SU-DHL-6 (cell line): ENCODE measurements around the gene MED23.

Source experiments
- H2AFZ ChIP-seq: fragments of 200-600 bp; sonication (generic); 2 replicates; pipeline ENCODE4 v1.6.1; 2014; ENCODE audit warnings: low read depth, mild to moderate bottlenecking, moderate library complexity, mixed read lengths, antibody characterized with exemption, low read length; ENCODE audit not compliant: severe bottlenecking
- H3F3A ChIP-seq: fragments of 200-600 bp; shearing (Covaris generic); 2 replicates; pipeline ENCODE4 v1.6.0; 2016; ENCODE audit warnings: antibody characterized with exemption, mild to moderate bottlenecking; ENCODE audit not compliant: insufficient read depth
- H3K27ac ChIP-seq: fragments of 200-600 bp; sonication (generic); 2 replicates; pipeline ENCODE4 v1.5.1; 2016; ENCODE audit warnings: low read depth, mild to moderate bottlenecking, low read length, moderate library complexity, mixed read lengths
- H3K27me3 ChIP-seq: fragments of 200-600 bp; sonication (generic), shearing (Covaris generic); 2 replicates; pipeline ENCODE4 v1.6.0; 2014; ENCODE audit warnings: mild to moderate bottlenecking, low read length
- H3K36me3 ChIP-seq: fragments of 200-600 bp; sonication (generic); 2 replicates; pipeline ENCODE4 v1.6.1; 2014; ENCODE audit warnings: mild to moderate bottlenecking, low read length, mixed read lengths
- H3K4me2 ChIP-seq: fragments of 300-600, 200-600 bp; shearing (Covaris generic), sonication (generic); 2 replicates; pipeline ENCODE4 v1.6.0; 2014; ENCODE audit warnings: low read length, low read depth, mild to moderate bottlenecking; ENCODE audit not compliant: poor library complexity, severe bottlenecking
- H3K4me3 ChIP-seq: fragments of 200-600 bp; sonication (generic); 2 replicates; pipeline ENCODE4 v1.5.1; 2014; ENCODE audit warnings: antibody characterized with exemption, low read length, mild to moderate bottlenecking, mixed read lengths; ENCODE audit not compliant: insufficient read depth, poor library complexity, severe bottlenecking
- H3K79me2 ChIP-seq: fragments of 200-600 bp; sonication (generic); 2 replicates; pipeline ENCODE4 v1.6.1; 2014; ENCODE audit warnings: mild to moderate bottlenecking, low read length, moderate library complexity; ENCODE audit not compliant: insufficient read depth
- H3K9ac ChIP-seq: fragments of 200-600 bp; sonication (generic); 2 replicates; pipeline ENCODE4 v1.7.0; 2014; ENCODE audit warnings: mild to moderate bottlenecking, low read length
- H3K9me2 ChIP-seq: fragments of 200-600 bp; sonication (generic); replicated peaks from 2 replicates; pipeline ENCODE4 v1.6.1; 2014; ENCODE audit warnings: low read length; ENCODE audit not compliant: insufficient read depth
- H3K9me3 ChIP-seq: fragments of 200-600 bp; sonication (generic); 2 replicates; pipeline ENCODE4 v1.6.1; 2014; ENCODE audit warnings: low read length, mixed read lengths; ENCODE audit not compliant: insufficient read depth
- H4K20me1 ChIP-seq: fragments of 200-600 bp; sonication (generic); 2 replicates; pipeline ENCODE4 v1.6.1; 2014; ENCODE audit warnings: low read depth, mild to moderate bottlenecking, antibody characterized with exemption, low read length, moderate library complexity, mixed read lengths
- CTCF ChIP-seq: fragments of 200-600 bp; sonication (generic); IDR thresholded peaks from one replicate; pipeline ENCODE4 v1.5.1; 2017; ENCODE audit warnings: antibody characterized with exemption, mild to moderate bottlenecking, low read length, moderate library complexity; ENCODE audit not compliant: insufficient read depth, poor library complexity, severe bottlenecking
- EZH2phosphoT487 ChIP-seq: fragments of 200-600 bp; sonication (generic), shearing (Covaris generic); conservative IDR thresholded peaks from 2 replicates; pipeline ENCODE4 v1.6.1; 2018; ENCODE audit warnings: mild to moderate bottlenecking, antibody characterized with exemption, low read length, moderate library complexity, mixed read lengths

Gene MED23

GRCh38 chr6:131586543-131586942 lies 41.5 kb downstream of the MED23 start:
- Histone ChIP-seq H3K4me3 (no peak overlapping the region), H3K9ac (no peak overlapping the region), H3K79me2 (no peaks in the 10 kb centered on the region), H2AFZ (no peak overlapping the region), H3K9me3 (no peaks in the 10 kb centered on the region), H3F3A (peaks cover 6% of the 10 kb centered on the region; the same call in 1 of the 2 replicates), H3K9me2 (no peaks in the 10 kb centered on the region), H3K36me3 (peaks cover 47% of the 10 kb centered on the region), H3K4me2 (no peak overlapping the region), H3K27me3 (no peaks in the 10 kb centered on the region), H4K20me1 (no peaks in the 10 kb centered on the region), H3K27ac (no peak overlapping the region)
- TF ChIP-seq EZH2phosphoT487 (no peak), CTCF (no peak)

- no peaks in the 10 kb centered on the region; the same call in 1 of the 2 replicates for H3F3A ChIP-seq
- H3K36me3 ChIP-seq, result peaks cover 24% of the 10 kb centered on the region; the same call in 1 of the 2 replicates
- no peaks in the 10 kb centered on the region for H4K20me1 ChIP-seq
- H3K27me3 ChIP-seq, result no peaks in the 10 kb centered on the region
- H3K27ac ChIP-seq, result no peak overlapping the region
- H3K4me3 ChIP-seq, result no peak overlapping the region
- H3K9me2 ChIP-seq, result no peaks in the 10 kb centered on the region
- H3K9me3 ChIP-seq, result no peaks in the 10 kb centered on the region
- no peak overlapping the region for H2AFZ ChIP-seq
- no peaks in the 10 kb centered on the region for H3K79me2 ChIP-seq
- H3K9ac ChIP-seq, result no peak overlapping the region
- TF ChIP-seq EZH2phosphoT487 (no peak), CTCF (no peak)
- H3K4me2 ChIP-seq, result no peak overlapping the region
Measured at GRCh38 chr6:131581523-131581922, 46.5 kb downstream of the MED23 start.

- H3K27ac ChIP-seq, result no peak overlapping the region
- no peaks in the 10 kb centered on the region for H3K9me2 ChIP-seq
- H3K4me3 ChIP-seq, result no peak overlapping the region
- H3K9ac ChIP-seq, result no peak overlapping the region
- no peaks in the 10 kb centered on the region for H3K27me3 ChIP-seq
- H3K36me3 ChIP-seq, result no peaks in the 10 kb centered on the region; the same call in 1 of the 2 replicates
- H4K20me1 ChIP-seq, result no peaks in the 10 kb centered on the region
- H3F3A ChIP-seq, result no peaks in the 10 kb centered on the region
- TF ChIP-seq CTCF, result no peak
- H2AFZ ChIP-seq, result no peak overlapping the region
- no peaks in the 10 kb centered on the region for H3K9me3 ChIP-seq
- H3K79me2 ChIP-seq, result no peaks in the 10 kb centered on the region
- no peak overlapping the region for H3K4me2 ChIP-seq
Measured at GRCh38 chr6:131575834-131576478, 52.1 kb downstream of the MED23 start.
